Hematopoietic multipotent progenitor cell treated with erythropoietin and hydrocortisone succinate and interleukin-3 and kit ligand, for 4 days (in vitro differentiated cells): ENCODE measurements around the gene MTURN.
A peak's percentile ranks its signal among the peaks of the same experiment; 100 is the strongest.
"Not testable (repeated sequence)": the region's sequence is repeated elsewhere in the genome, so short reads cannot be mapped to it uniquely, and the experiment has no call there.

Experiments used
- DNase-seq: peaks from one replicate; pipeline ENCODE4 v3.0.0-alpha.2; 2015

The MTURN gene

DNA sequence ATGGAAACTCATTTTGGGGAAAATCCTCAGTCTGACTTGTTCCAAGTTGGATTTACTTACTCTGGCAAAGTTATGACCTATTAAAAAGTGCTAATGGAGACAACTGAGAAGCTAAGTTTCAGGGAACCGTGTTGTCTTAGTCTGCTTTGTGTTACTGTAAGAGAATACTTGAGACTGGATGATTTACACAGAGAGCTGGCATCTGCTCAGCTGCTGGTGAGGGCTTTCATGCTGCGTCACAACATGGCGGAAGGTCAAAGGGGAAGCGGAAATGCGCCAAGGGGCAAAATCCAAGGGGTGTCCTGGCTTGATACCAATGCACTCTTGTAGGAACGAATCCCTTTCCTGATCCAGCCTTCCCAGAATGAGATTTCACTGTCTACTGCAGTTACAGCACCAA, 46.4 kb downstream of the MTURN start:
- no peak for DNase-seq

GRCh38 chr7:30181736-30182522, 47.1 kb downstream of the MTURN start:
- no peak for DNase-seq

DNA sequence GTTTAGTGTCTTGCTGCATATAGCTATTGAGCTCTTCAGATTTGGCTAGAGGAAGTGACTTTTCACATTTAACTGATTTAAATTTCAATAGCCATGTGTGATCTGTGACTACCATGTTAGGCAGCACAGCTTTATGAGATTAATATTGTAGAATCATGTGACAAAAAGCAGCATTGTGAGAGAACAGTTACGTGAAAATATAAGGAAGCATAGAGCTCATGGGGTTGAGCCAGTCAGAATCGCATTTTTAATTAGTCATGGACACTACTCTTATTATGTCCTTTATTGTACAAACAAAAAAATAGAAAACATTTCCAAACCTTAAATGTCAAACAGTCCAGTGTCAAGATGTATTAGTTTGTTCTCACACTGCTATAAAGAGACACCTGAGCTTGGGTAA, 48.0 kb downstream of the MTURN start:
- no peak for DNase-seq

- no peak for DNase-seq
These were observed 49.1 kb downstream of the MTURN start for GRCh38 chr7:30183749-30184369.

- no peak for DNase-seq
These were observed 50.2 kb downstream of the MTURN start for GRCh38 chr7:30184791-30185487.

DNA sequence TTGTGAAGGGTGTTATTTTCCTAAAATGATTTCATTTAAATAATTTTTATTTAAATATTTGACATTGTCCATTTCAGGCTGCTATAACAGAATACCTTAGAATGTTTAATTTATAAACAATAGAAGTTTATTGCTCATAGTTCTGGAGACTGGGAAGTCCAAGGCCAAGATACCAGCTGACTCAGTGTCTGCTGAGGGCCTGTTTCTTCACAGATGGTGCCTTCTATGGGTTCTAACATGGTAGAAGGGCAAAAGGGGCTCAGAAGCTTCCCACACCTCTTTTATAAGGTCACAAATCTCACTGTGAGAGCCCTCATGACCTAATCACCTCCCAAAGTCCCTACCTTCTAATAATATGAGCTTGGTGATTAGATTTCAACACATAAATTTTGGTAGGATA, 50.7 kb downstream of the MTURN start:
- DNase-seq = no peak

GRCh38 chr7:30186725-30187124, 51.9 kb downstream of the MTURN start:
- no peak for DNase-seq

GRCh38 chr7:30187513-30187912, 52.7 kb downstream of the MTURN start:
- DNase-seq = no peak

DNA sequence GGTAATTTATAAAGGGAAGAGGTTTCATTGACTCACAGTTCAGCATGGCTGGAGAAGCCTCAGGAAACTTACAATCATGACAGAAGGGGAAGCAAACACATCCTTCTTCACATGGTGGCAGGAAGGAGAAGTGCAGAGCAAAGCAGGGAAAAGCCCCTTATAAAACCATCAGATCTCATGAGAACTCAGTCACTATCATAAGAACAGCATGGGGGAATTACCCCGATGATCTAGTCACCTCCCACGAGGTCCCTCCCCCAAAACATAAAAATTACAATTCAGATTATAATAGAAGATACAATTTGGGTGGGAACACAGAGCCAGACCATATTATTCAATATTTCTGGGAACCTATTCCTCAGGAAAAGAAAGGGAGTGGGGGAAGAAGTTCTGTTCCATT, 53.6 kb downstream of the MTURN start:
- not testable (repeated sequence) for DNase-seq

- no peak for DNase-seq
These were observed 54.0 kb downstream of the MTURN start for GRCh38 chr7:30188811-30189210.

- no peak for DNase-seq
These were observed 57.0 kb downstream of the MTURN start for GRCh38 chr7:30191809-30192208.

GRCh38 chr7:30193336-30193943, 58.7 kb downstream of the MTURN start:
- peak; percentile 50 for DNase-seq

GRCh38 chr7:30196408-30196807, 61.6 kb downstream of the MTURN start:
- no peak for DNase-seq

- no peak for DNase-seq
These were observed 62.7 kb downstream of the MTURN start for GRCh38 chr7:30197438-30197837.

- no peak for DNase-seq
These were observed 64.5 kb downstream of the MTURN start for GRCh38 chr7:30199271-30199670.

GRCh38 chr7:30200591-30200990, 65.8 kb downstream of the MTURN start:
- no peak for DNase-seq

DNA sequence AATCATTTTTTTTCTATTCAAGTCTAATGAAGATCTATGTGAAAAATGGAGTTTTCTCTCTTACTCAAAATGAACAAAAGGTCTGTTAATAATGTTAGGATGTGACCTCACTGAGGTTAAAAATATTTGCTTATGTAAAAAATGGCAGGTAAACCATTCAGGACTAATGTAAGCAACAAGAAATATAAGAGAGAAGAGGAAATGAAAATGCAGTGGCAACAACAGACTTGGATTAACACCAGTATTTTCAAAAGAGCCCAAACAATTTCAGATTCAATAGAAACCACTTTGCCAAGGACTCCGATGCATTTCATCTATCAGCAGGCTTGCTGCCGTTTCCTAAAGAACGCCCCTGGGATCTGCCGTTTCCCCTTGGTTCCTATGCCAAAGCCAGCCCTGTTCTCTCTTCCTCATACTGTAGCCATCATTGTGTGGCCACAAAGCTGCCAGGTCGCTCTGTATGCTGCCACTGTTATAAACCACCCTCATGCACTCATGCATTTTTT, 66.4 kb downstream of the MTURN start:
- no peak for DNase-seq

DNA sequence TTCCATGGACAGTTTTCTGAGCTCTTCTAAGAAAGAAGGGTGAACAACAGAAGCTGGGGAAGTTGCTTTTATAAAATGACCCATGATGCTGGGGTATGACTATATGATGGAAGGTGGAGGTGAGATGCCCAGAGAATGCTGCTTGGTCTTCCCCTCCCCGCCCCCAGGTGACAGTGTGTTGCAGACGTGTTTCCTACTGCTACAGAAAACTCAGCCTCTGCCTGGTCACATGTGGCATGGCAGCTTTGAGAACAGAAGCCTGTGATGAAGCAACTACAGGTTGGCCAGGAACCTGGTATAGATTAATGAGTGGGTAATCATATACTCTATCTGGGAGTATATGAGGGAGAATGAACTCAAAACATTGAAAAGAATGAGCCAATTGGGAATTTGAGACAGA, 67.1 kb downstream of the MTURN start:
- DNase-seq = no peak

- no peak for DNase-seq
These were observed 67.9 kb downstream of the MTURN start for GRCh38 chr7:30202671-30203070.

GRCh38 chr7:30206491-30206890, 71.7 kb downstream of the MTURN start:
- no peak for DNase-seq

GRCh38 chr7:30206942-30207341, 72.2 kb downstream of the MTURN start:
- DNase-seq = no peak

- no peak for DNase-seq
These were observed 72.6 kb downstream of the MTURN start for GRCh38 chr7:30207376-30207775.

GRCh38 chr7:30209951-30210350, 75.2 kb downstream of the MTURN start:
- no peak for DNase-seq
